Adrenal gland (tissue), 12 donors: Measurements from ENCODE around the gene MAJIN. TPM values are rescaled to one million over a fixed set of nuclear protein-coding genes. Genes with fewer than 3 reads are reported as not detected.

ENCODE experiments used
- DNase-seq, 7 donors: peaks; one replicate each; pipeline ENCODE4 v3.0.0-alpha.2; 2019 to 2020
- H3K27ac ChIP-seq, 5 donors: fragments of 200-600 bp; sonication (generic) in 4 of 5; 1 replicate in 3 of 5; 2 replicates in 2 of 5; pipeline versions ENCODE4 v1.5.1 to v1.8.0; 2016 to 2020; ENCODE audit warnings: mild to moderate bottlenecking in 1 of 5
- H3K27me3 ChIP-seq: fragments of 200-600 bp; 2 replicates; pipeline ENCODE4 v1.8.0; 2021
- H3K36me3 ChIP-seq, 2 donors: fragments of 200-600 bp; replicated peaks in 1 of 2; 1 replicate in 1 of 2; 2 replicates in 1 of 2; pipeline versions ENCODE4 v1.5.1 to v1.8.0; 2018 to 2022
- H3K4me1 ChIP-seq, 2 donors: fragments of 200-600 bp; replicated peaks in 1 of 2; 1 replicate in 1 of 2; 2 replicates in 1 of 2; pipeline versions ENCODE4 v1.5.1 to v1.8.0; 2018 to 2021
- H3K4me3 ChIP-seq, 4 donors: fragments of 200-600 bp; sonication (generic) in 3 of 4; one replicate each; pipeline ENCODE4 v1.5.1; 2016 to 2018
- H3K9me3 ChIP-seq, 3 donors: fragments of 200-600 bp; sonication (generic) in 1 of 3; replicated peaks in 1 of 3; 1 replicate in 2 of 3; 2 replicates in 1 of 3; pipeline versions ENCODE4 v1.5.1 to v1.8.0; 2016 to 2021
- POLR2A ChIP-seq, 2 donors: fragments of 450-650 bp; IDR thresholded peaks; one replicate each; pipeline ENCODE4 v1.6.1; 2017; ENCODE audit warnings: antibody characterized with exemption in 2 of 2, mild to moderate bottlenecking in 2 of 2, moderate library complexity in 1 of 2
- WGBS, 4 donors: extraction: QIAGEN DNeasy Blood & Tissue Kit in 2 of 4; methylation state at CpG; one replicate each; pipeline versions ENCODE4 v1.1.5 to v1.1.7; 2013 to 2017; 5-methylcytosine and 5-hydroxymethylcytosine counted together
- intact Hi-C, 2 donors: fragments of 100-400 bp; cut with DNase I; formaldehyde crosslinking; loops; one replicate each; pipeline versions ENCODE4 v1.14.1 to v1.15.0; 2022 to 2023
- polyA plus RNA-seq, 3 donors: library from polyadenylated mRNA; stranded (reverse); fragments of 200-250 nt in 2 of 3; fragments of 350-450 nt in 1 of 3; fragmentation: Illumina TruSeq in 1 of 3; extraction: RNeasy Lipid Tissue Mini Kit (QIAGEN cat#74804) in 1 of 3; gene quantifications; one replicate each; pipeline ENCODE4 v1.2.3, GENCODE V29; 2013 to 2014
- total RNA-seq, 9 donors: library from RNA; depleted of rRNA in 4 of 9; stranded (reverse); fragments of >200 nt in 4 of 9; fragments of 120-200 nt in 1 of 9; fragmentation: NEBNext Ultra II Directional in 1 of 9; extraction: Animal tissue kit (Norgen Biotek cat#: 25700) in 1 of 9; gene quantifications; one replicate each; pipeline versions ENCODE4 v1.1.0 to v1.2.4, GENCODE V29; 2013 to 2023
- TF ChIP-seq, protein P1 (sequence below), 6 experiments: fragments of 450-650 bp in 4 of 6; fragments of 200-600 bp in 2 of 6; sonication (generic) in 1 of 6; IDR thresholded peaks; 1 replicate in 5 of 6; 2 replicates in 1 of 6; pipeline versions ENCODE4 v1.5.1 to v1.8.0; 2016 to 2021; ENCODE audit warnings: antibody characterized with exemption in 6 of 6, mild to moderate bottlenecking in 2 of 6, moderate library complexity in 1 of 6
- donor health status: healthy with polysubstance abuse.
- donor health status: Bipolar disorder and iron deficiency.
- donor health status: DM: yes; HTN: yes; CAD: no.
- donor health status: DM: no; HTN: no; CAD: no.
- donor health status: DM: no; HTN: no; CAD: no.
- donor health status: DM: yes; HTN: yes; CAD: no.

MAJIN gene
- total and polyA plus RNA-seq, 12 donors: 0.24 to 0.29 TPM; not detected in 10

DNA sequence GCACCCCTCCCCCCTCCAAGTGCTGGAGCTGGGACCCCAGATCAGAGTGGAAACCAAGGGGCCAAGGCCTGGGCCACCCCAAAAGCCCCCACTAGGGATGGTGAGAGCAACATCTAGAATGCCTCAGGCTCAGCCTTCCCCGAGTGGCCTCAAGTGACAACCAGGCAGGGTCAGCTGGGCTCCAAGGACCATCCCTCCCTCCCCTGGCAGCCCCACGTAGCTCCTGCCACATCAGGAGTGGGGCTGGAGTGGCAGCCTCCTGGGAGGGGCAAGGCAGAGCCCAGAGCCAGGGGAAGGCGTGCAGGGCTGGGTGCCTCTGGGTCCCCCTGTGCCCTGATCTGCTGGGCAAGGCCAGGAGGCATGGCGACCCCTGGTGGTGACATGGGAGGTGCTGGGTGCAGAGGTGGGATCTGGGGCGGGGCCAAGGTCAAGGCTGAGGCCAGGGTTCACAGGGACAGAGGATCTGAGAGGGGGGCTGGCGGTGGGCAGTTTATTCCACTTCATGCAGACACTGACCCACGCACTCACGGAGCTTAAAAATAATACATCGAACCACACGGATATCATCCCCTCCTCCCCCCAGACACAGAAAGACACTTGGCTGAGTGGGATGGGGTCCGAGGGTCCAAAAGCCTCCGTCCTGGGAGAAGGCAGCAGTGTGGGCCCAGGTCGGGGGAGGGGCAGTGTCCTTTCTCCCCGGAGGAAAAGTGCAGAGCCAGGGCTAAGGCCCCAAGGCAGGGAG lies 77.7 kb downstream of the MAJIN start:
- Histone ChIP-seq H3K27ac (no peak overlapping the region), H3K4me3 (no peak overlapping the region), H3K36me3 (peaks cover 0 to 31% of the 10 kb centered on the region in 2 donors), H3K9me3 (no peaks in the 10 kb centered on the region), H3K4me1 (peaks cover 0 to 6% of the 10 kb centered on the region in 2 donors), H3K27me3 (no peaks in the 10 kb centered on the region)
- WGBS, 4 donors: 16 to 34% (median 27%) methylated on average over 6 to 14 of the region's 14 CpGs
- DNase-seq: peak; percentile 80 to 90 (median 85)
- no peak for TF ChIP-seq POLR2A (IDR thresholded peaks at IDR 0.05)
- TF ChIP-seq, protein P1, sequence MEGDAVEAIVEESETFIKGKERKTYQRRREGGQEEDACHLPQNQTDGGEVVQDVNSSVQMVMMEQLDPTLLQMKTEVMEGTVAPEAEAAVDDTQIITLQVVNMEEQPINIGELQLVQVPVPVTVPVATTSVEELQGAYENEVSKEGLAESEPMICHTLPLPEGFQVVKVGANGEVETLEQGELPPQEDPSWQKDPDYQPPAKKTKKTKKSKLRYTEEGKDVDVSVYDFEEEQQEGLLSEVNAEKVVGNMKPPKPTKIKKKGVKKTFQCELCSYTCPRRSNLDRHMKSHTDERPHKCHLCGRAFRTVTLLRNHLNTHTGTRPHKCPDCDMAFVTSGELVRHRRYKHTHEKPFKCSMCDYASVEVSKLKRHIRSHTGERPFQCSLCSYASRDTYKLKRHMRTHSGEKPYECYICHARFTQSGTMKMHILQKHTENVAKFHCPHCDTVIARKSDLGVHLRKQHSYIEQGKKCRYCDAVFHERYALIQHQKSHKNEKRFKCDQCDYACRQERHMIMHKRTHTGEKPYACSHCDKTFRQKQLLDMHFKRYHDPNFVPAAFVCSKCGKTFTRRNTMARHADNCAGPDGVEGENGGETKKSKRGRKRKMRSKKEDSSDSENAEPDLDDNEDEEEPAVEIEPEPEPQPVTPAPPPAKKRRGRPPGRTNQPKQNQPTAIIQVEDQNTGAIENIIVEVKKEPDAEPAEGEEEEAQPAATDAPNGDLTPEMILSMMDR (IDR thresholded peaks at IDR 0.05): peak; percentile 81 to 95 (median 89)
- intact Hi-C loops: loop anchor here (5.0 kb wide), 1 partner anchor 47 kb away; no protein-coding TSS in a partner anchor

DNA sequence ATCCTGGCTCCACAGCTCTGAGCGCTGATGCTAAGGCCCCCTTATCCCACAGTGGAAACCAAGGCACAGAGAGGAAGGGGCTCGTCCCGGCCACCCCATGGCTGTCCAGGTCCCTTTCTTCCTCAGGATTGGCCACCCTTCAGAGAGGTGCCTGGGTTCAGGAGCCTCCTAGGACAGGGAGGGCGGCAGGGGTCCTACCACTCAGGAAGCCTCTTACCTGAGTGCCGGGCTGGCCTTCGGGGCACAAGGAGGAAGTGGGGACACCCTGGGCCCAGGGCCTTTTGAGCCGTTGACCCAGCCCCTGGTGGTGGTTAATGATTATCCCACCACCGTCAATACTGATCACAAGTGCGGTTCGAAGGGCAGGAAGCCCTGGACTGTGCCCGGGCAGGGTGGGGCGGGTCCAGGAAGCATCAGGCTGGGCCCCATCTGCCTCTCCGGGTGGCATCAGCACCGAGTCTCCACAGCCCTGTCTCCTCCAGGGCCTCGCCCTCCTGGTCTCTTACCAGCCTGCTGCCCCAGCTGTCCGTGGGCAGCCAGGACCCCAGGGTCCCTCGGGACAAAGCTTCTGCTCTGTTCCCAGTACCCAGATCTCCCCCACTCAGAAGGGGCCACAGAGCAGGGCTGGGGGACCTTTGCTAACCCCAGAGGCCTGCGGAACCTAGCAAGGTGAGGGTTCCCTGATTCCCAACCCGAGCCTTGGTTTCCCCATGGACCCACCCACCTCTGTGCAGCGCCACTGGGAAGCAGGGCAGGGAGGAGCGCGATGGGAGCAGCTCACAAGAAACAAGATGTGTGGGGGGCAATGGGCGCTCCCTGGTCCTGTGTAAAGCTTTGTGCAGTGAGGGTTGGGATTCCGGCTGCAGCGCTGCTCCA lies 78.5 kb downstream of the MAJIN start:
- intact Hi-C loops: loop anchor here (5.0 kb wide), 1 partner anchor 46 kb away; no protein-coding TSS in a partner anchor
- no peak for DNase-seq
- Histone ChIP-seq H3K4me1 (peaks cover 0 to 6% of the 10 kb centered on the region in 2 donors), H3K9me3 (no peaks in the 10 kb centered on the region), H3K27me3 (no peaks in the 10 kb centered on the region), H3K27ac (no peak overlapping the region), H3K4me3 (no peak overlapping the region), H3K36me3 (peaks cover 0 to 25% of the 10 kb centered on the region in 2 donors)
- 70 to 87% (median 74%) methylated on average over 9 to 25 of the region's 25 CpGs for WGBS, 4 donors
- TF ChIP-seq POLR2A (IDR thresholded peaks at IDR 0.05): no peak
- TF ChIP-seq, protein P1 (IDR thresholded peaks at IDR 0.05): peak in 1 of 6 experiments; percentile 10

DNA sequence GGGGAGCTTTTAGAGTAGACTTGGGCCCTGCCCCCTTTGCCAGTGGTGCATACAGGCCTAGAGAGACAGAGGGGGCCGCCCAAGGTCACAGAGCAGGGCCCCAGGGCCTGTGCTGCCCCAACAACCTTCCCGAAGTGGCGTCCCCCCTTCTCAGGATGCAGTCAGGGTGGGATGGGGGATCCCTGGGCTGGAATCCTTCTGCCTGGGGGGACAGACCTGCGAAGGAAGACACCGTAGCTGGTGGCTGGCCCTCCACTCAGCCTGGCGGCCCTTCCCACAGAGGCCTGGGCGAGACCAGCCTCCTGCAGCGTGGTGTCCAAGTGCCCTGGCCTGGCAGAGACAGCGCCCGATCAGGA lies 79.1 kb downstream of the MAJIN start:
- Histone ChIP-seq H3K4me3 (no peak overlapping the region), H3K9me3 (no peaks in the 10 kb centered on the region), H3K27me3 (no peaks in the 10 kb centered on the region), H3K36me3 (peaks cover 0 to 18% of the 10 kb centered on the region in 2 donors), H3K4me1 (peaks cover 0 to 10% of the 10 kb centered on the region in 2 donors), H3K27ac (no peak overlapping the region)
- 86 to 88% (median 86%) methylated on average over 8 to 10 of the region's 10 CpGs; no CpG with 5 or more reads in 1 of the 4 donors for WGBS, 4 donors
- TF ChIP-seq, protein P1 (IDR thresholded peaks at IDR 0.05): no peak
- TF ChIP-seq POLR2A (IDR thresholded peaks at IDR 0.05): no peak
- intact Hi-C loops: loop anchor here (5.0 kb wide), 1 partner anchor 46 kb away; no protein-coding TSS in a partner anchor
- DNase-seq: no peak

DNA sequence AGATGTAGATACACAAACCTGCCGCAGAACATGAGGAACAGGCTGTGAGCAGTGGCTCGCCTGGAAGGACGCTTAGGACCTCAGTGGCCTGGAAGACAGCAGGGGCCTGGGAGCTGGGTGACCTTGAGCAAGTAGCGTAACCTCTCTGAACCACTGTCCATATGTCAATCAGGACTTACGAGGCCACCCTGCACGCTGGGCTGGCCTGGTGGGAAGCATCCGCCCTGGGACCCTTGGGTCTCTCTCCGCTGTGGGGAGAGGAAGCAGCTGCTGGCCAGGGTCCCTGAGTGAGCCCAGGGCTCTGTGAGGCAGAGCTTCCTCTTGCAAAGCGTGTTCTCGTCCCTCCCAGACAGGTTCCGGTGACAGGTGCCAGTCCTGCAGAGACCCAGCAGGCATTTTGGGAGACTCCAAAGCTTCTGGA lies 79.5 kb downstream of the MAJIN start:
- H3K4me1 ChIP-seq: peaks cover 0 to 10% of the 10 kb centered on the region in 2 donors
- intact Hi-C loops: loop anchor here (5.0 kb wide), 1 partner anchor 45 kb away; no protein-coding TSS in a partner anchor
- H3K9me3 ChIP-seq: no peaks in the 10 kb centered on the region
- H3K27ac ChIP-seq: no peak overlapping the region
- no peak for DNase-seq
- 59 to 74% (median 70%) methylated on average over 8 to 11 of the region's 11 CpGs for WGBS, 4 donors
- H3K4me3 ChIP-seq: no peak overlapping the region
- TF ChIP-seq POLR2A (IDR thresholded peaks at IDR 0.05): no peak
- TF ChIP-seq, protein P1 (IDR thresholded peaks at IDR 0.05): no peak
- no peaks in the 10 kb centered on the region for H3K27me3 ChIP-seq
- peaks cover 0 to 14% of the 10 kb centered on the region in 2 donors for H3K36me3 ChIP-seq
